Activated naive CD4-positive, alpha-beta T cell treated with anti-CD3 and anti-CD28 coated beads for 36 hours (primary cell): ENCODE data around the gene CYP2E1. TPM values are rescaled to one million over a fixed set of nuclear protein-coding genes. Genes with fewer than 3 reads are reported as not detected.
A peak's percentile ranks its signal among the peaks of the same experiment; 100 is the strongest.
"Not testable (repeated sequence)": the region's sequence is repeated elsewhere in the genome, so short reads cannot be mapped to it uniquely, and the experiment has no call there.

Source experiments
- CTCF ChIA-PET: fragments of 350-600 bp; sonication (Branson Sonifier 250); formaldehyde crosslinking; loops from one replicate; lab custom pipeline; 2021; ENCODE audit warnings: antibody characterized with exemption; lab: Charles Lee
- DNase-seq: peaks from one replicate; pipeline ENCODE4 v3.0.0-alpha.2; 2020
- H3K27ac Mint-ChIP-seq: one replicate; pipeline ENCODE4 v1.8.0; 2021; ENCODE audit warnings: mild to moderate bottlenecking, mixed read lengths
- H3K27me3 Mint-ChIP-seq: one replicate; pipeline ENCODE4 v1.8.0; 2021; ENCODE audit warnings: low read depth, mixed read lengths
- H3K36me3 Mint-ChIP-seq: one replicate; pipeline ENCODE4 v1.8.0; 2021; ENCODE audit warnings: low read depth, mixed read lengths
- H3K4me1 Mint-ChIP-seq: one replicate; pipeline ENCODE4 v1.8.0; 2021; ENCODE audit warnings: low read depth, mixed read lengths
- H3K4me3 Mint-ChIP-seq: one replicate; pipeline ENCODE4 v1.8.0; 2021; ENCODE audit warnings: mild to moderate bottlenecking, moderate library complexity, mixed read lengths
- H3K9me3 Mint-ChIP-seq: one replicate; pipeline ENCODE4 v1.8.0; 2021; ENCODE audit warnings: mixed read lengths
- intact Hi-C: fragments of 100-400 bp; cut with micrococcal nuclease; formaldehyde crosslinking; loops from one replicate; pipeline ENCODE4 v1.15.1; 2023
- total RNA-seq, 2 experiments: library from RNA; stranded (reverse); gene quantifications; one replicate each; pipeline ENCODE4 v1.2.3, GENCODE V29; 2021

The CYP2E1 gene
- total RNA-seq, 2 experiments from 2014 or later, result 0.42 TPM; not detected in 1

GRCh38 chr10:133511408-133511807 is 15.8 kb upstream of the CYP2E1 start:
- CTCF ChIA-PET, result no interaction called here
- H3K4me3 Mint-ChIP-seq, result no peak overlapping the region
- intact Hi-C loops, result no loop called here

GRCh38 chr10:133511907-133512528 is 15.1 kb upstream of the CYP2E1 start:
- peaks cover 7% of the 10 kb centered on the region for H3K36me3 Mint-ChIP-seq
- no peak overlapping the region for H3K4me3 Mint-ChIP-seq
- H3K27ac Mint-ChIP-seq, result no peak overlapping the region
- peaks cover 2% of the 10 kb centered on the region for H3K27me3 Mint-ChIP-seq
- intact Hi-C loops, result no loop called here
- no peaks in the 10 kb centered on the region for H3K4me1 Mint-ChIP-seq
- no peak for DNase-seq
- peaks cover 5% of the 10 kb centered on the region for H3K9me3 Mint-ChIP-seq
- CTCF ChIA-PET, result no interaction called here

More at GRCh38 chr10:133511408-133511807, 15.8 kb upstream of the CYP2E1 start:
- H3K27me3 Mint-ChIP-seq, result peaks cover 2% of the 10 kb centered on the region
- H3K9me3 Mint-ChIP-seq, result peaks cover 5% of the 10 kb centered on the region
- H3K4me1 Mint-ChIP-seq, result no peaks in the 10 kb centered on the region
- DNase-seq, result no peak
- peaks cover 7% of the 10 kb centered on the region for H3K36me3 Mint-ChIP-seq
- no peak overlapping the region for H3K27ac Mint-ChIP-seq

GRCh38 chr10:133515471-133515870 is 11.7 kb upstream of the CYP2E1 start:
- Mint-ChIP-seq H3K9me3 (no peaks in the 10 kb centered on the region), H3K27ac (no peak overlapping the region), H3K4me1 (peaks cover 1% of the 10 kb centered on the region), H3K27me3 (no peaks in the 10 kb centered on the region), H3K4me3 (no peak overlapping the region), H3K36me3 (no peaks in the 10 kb centered on the region)
- no peak for DNase-seq
- CTCF ChIA-PET, result interaction anchor here (1.1 kb wide), 1 partner anchor 78 kb away, joined by 3 read pairs; no protein-coding TSS in a partner anchor
- intact Hi-C loops, result no loop called here

GRCh38 chr10:133516057-133516456 is 11.1 kb upstream of the CYP2E1 start:
- Mint-ChIP-seq H3K27ac (no peak overlapping the region), H3K4me1 (peaks cover 6% of the 10 kb centered on the region), H3K4me3 (no peak overlapping the region), H3K9me3 (no peaks in the 10 kb centered on the region), H3K36me3 (no peaks in the 10 kb centered on the region), H3K27me3 (no peaks in the 10 kb centered on the region)
- no peak for DNase-seq
- CTCF ChIA-PET, result interaction anchor here (0.8 to 1.1 kb wide), 2 partner anchors 13 to 79 kb away, joined by 3 read pairs; no protein-coding TSS in a partner anchor
- intact Hi-C loops, result no loop called here

GRCh38 chr10:133518517-133518916 is 8.6 kb upstream of the CYP2E1 start:
- intact Hi-C loops, H3K4me1 Mint-ChIP-seq, H3K27ac Mint-ChIP-seq, H3K4me3 Mint-ChIP-seq, H3K9me3 Mint-ChIP-seq, H3K27me3 Mint-ChIP-seq, DNase-seq, H3K36me3 Mint-ChIP-seq: not testable (repeated sequence)
- CTCF ChIA-PET, result interaction anchor here (0.6 to 1.4 kb wide), 6 partner anchors 9 to 211 kb away, joined by 3 to 5 read pairs (median 4); no protein-coding TSS in a partner anchor

- CTCF ChIA-PET, result interaction anchor here (0.9 to 1.3 kb wide), 4 partner anchors 10 to 191 kb away, joined by 3 to 5 read pairs (median 4); no protein-coding TSS in a partner anchor
- Mint-ChIP-seq H3K27ac (peak overlapping the region; percentile 8), H3K4me3 (peak overlapping the region; percentile 73), H3K36me3 (no peaks in the 10 kb centered on the region), H3K4me1 (peaks cover 6% of the 10 kb centered on the region), H3K9me3 (peaks cover 9% of the 10 kb centered on the region), H3K27me3 (no peaks in the 10 kb centered on the region)
- DNase-seq, result peak; percentile 96
- intact Hi-C loops, result loop anchor here (1.0 to 2.0 kb wide), 3 partner anchors 83 to 191 kb away; no protein-coding TSS in a partner anchor
These were observed 6.9 kb upstream of the CYP2E1 start for GRCh38 chr10:133520193-133520738.

GRCh38 chr10:133523631-133524203 is 3.4 kb upstream of the CYP2E1 start:
- CTCF ChIA-PET, result no interaction called here
- Mint-ChIP-seq H3K9me3 (peaks cover 9% of the 10 kb centered on the region), H3K36me3 (no peaks in the 10 kb centered on the region), H3K4me1 (peaks cover 9% of the 10 kb centered on the region), H3K27me3 (peaks cover 19% of the 10 kb centered on the region), H3K4me3 (no peak overlapping the region), H3K27ac (no peak overlapping the region)
- intact Hi-C loops, result no loop called here
- no peak for DNase-seq

- intact Hi-C loops, result no loop called here
- Mint-ChIP-seq H3K9me3 (peaks cover 9% of the 10 kb centered on the region), H3K4me3 (no peak overlapping the region), H3K36me3 (no peaks in the 10 kb centered on the region), H3K4me1 (peaks cover 23% of the 10 kb centered on the region), H3K27me3 (peaks cover 35% of the 10 kb centered on the region), H3K27ac (no peak overlapping the region)
- no peak for DNase-seq
- CTCF ChIA-PET, result no interaction called here
These were observed 1.7 kb upstream of the CYP2E1 start for GRCh38 chr10:133525444-133525843.

- no peak for DNase-seq
- H3K27ac Mint-ChIP-seq, result no peak overlapping the region
- peaks cover 9% of the 10 kb centered on the region for H3K9me3 Mint-ChIP-seq
- H3K4me3 Mint-ChIP-seq, result no peak overlapping the region
- peaks cover 18% of the 10 kb centered on the region for H3K4me1 Mint-ChIP-seq
- no peaks in the 10 kb centered on the region for H3K36me3 Mint-ChIP-seq
- intact Hi-C loops, result no loop called here
- H3K27me3 Mint-ChIP-seq, result peaks cover 45% of the 10 kb centered on the region
- CTCF ChIA-PET, result no interaction called here
These were observed 658 bp downstream of the CYP2E1 start for GRCh38 chr10:133527771-133528271.

GRCh38 chr10:133528296-133528844 is 1.2 kb downstream of the CYP2E1 start:
- peaks cover 48% of the 10 kb centered on the region for H3K27me3 Mint-ChIP-seq
- no peak overlapping the region for H3K27ac Mint-ChIP-seq
- H3K36me3 Mint-ChIP-seq, result no peaks in the 10 kb centered on the region
- intact Hi-C loops, result no loop called here
- DNase-seq, result no peak
- peaks cover 18% of the 10 kb centered on the region for H3K4me1 Mint-ChIP-seq
- peaks cover 5% of the 10 kb centered on the region for H3K9me3 Mint-ChIP-seq
- CTCF ChIA-PET, result no interaction called here
- H3K4me3 Mint-ChIP-seq, result peak overlapping the region; percentile 46

GRCh38 chr10:133528845-133529575 is 1.8 kb downstream of the CYP2E1 start:
- H3K36me3 Mint-ChIP-seq, result no peaks in the 10 kb centered on the region
- no peak overlapping the region for H3K27ac Mint-ChIP-seq
- intact Hi-C loops, result no loop called here
- no peaks in the 10 kb centered on the region for H3K9me3 Mint-ChIP-seq
- DNase-seq, result no peak
- peaks cover 18% of the 10 kb centered on the region for H3K4me1 Mint-ChIP-seq
- CTCF ChIA-PET, result no interaction called here
- peaks cover 48% of the 10 kb centered on the region for H3K27me3 Mint-ChIP-seq
- H3K4me3 Mint-ChIP-seq, result peak overlapping the region; percentile 58

- CTCF ChIA-PET, result no interaction called here
- Mint-ChIP-seq H3K4me1 (peaks cover 18% of the 10 kb centered on the region), H3K9me3 (no peaks in the 10 kb centered on the region), H3K4me3 (peak overlapping the region; percentile 58), H3K36me3 (no peaks in the 10 kb centered on the region), H3K27ac (no peak overlapping the region), H3K27me3 (peaks cover 48% of the 10 kb centered on the region)
- no peak for DNase-seq
- intact Hi-C loops, result no loop called here
These were observed 2.4 kb downstream of the CYP2E1 start for GRCh38 chr10:133529576-133529946.
